ENCODE measurements around the gene LRRC8E.
A peak's percentile ranks its signal among the peaks of the same experiment; 100 is the strongest.

Gene LRRC8E

GRCh38 chr19:7888145-7888825 is at the start of gene LRRC8E:
TSS of gene LRRC8E (plus strand) at chr19:7888510. CDS start at chr19:7895604, 7,094 bp downstream.
- no peak for TF ChIP-seq JUND (IDR thresholded peaks at IDR 0.05; ENCODE audit: low read depth)
- DNase-seq (ENCODE audit: low read depth in 1 of 2, low spot score in 1 of 2): peak; percentile 50 to 64
- in situ Hi-C loops (cut with HindIII; ENCODE audit: low pct_unique_long_range_greater_than_20kb, low sequenced_read_pairs): no loop called here

DNA sequence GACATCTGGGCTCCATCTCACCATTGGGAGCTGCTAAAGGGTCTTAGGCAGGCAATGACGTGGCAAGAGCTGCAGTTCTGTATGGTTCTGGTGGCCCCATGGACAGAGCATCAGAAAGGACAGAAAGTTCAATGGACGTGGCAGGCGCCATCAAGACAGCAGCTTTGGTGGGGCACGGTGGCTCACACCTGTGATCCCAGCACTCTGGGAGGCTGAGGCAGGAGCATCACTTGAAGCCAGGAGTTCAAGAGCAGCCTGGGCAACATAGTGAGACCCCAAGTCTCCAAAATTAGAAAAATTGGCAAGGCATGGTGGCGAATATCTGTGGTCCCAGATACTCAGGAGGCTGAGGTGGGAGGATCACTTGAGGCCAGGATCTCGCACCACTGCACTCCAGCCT is 48.8 kb upstream of the LRRC8E start:
- no peak for DNase-seq (ENCODE audit: low read depth in 1 of 2, low spot score in 1 of 2)
- no peak for TF ChIP-seq JUND (IDR thresholded peaks at IDR 0.05; ENCODE audit: low read depth)
- in situ Hi-C loops (cut with HindIII; ENCODE audit: low pct_unique_long_range_greater_than_20kb, low sequenced_read_pairs): no loop called here

DNA sequence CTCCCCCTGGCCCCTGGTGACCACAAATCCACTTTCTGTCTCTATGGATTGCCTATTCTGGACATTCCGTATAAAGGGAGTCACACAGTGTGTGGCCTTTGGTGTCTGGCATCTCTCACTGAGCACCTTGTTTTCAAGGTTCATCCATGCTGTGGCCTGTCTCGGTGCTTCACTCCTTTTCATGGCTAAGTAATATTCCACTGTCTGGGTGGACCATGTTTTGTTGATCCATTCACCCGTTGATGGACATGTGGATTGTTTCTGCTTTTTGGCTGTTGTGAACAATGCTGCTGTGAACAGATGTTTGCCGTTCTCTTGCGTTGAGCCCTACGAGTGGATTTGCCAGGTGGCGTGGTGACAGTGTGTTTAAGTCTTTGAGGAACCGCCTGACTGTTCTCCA is 47.7 kb upstream of the LRRC8E start:
- no peak for TF ChIP-seq JUND (IDR thresholded peaks at IDR 0.05; ENCODE audit: low read depth)
- in situ Hi-C loops (cut with HindIII; ENCODE audit: low pct_unique_long_range_greater_than_20kb, low sequenced_read_pairs): no loop called here
- DNase-seq (ENCODE audit: low read depth in 1 of 2, low spot score in 1 of 2): no peak

DNA sequence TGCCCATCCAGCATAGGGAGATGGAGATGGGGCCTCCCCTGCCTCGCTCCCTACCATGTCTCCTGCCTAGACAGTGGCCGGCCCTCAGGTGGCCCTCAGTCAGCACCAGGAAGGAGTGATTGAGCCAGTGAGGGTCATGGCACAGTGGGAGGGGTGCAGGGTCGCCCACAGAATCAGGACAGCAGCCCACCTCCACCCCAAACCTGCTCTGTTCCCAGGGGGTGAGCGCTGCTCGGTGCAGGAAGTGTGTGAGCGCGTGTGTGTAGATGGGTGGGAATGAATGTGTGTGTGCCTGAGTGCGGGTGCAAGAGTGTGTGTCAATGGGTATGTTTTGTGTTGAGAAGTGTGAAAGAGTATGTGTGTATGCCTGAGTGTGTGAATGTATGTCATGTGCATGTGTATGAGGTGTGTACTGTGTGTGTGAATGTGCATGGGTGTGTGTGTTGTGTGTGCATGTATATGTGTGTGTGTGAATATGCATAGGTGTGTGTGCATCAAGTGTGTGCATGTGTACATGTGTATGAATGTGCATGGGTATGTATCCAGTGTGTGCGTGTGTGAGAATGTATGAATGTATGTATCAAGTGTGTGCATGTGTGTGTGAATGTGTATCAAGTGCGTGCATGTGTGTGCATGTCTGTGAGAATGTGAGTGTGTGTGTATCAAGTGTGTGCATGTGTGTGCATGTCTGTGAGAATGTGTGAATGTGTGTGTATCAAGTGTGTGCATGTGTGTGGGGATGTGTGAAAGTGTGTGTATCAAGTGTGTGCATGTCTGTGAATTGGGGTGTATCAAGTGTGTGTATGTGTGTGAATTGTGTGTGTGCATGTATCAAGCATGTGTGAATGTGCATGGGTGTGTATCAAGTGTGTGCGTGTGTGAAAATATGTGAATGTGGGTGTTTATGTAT is 46.3 kb upstream of the LRRC8E start:
- DNase-seq (ENCODE audit: low read depth in 1 of 2, low spot score in 1 of 2): no peak
- in situ Hi-C loops (cut with HindIII; ENCODE audit: low pct_unique_long_range_greater_than_20kb, low sequenced_read_pairs): no loop called here
- no peak for TF ChIP-seq JUND (IDR thresholded peaks at IDR 0.05; ENCODE audit: low read depth)

- no peak for TF ChIP-seq JUND (IDR thresholded peaks at IDR 0.05; ENCODE audit: low read depth)
- DNase-seq (ENCODE audit: low read depth in 1 of 2, low spot score in 1 of 2): no peak
- in situ Hi-C loops (cut with HindIII; ENCODE audit: low pct_unique_long_range_greater_than_20kb, low sequenced_read_pairs): no loop called here
These were observed 45.5 kb upstream of the LRRC8E start for GRCh38 chr19:7842661-7843294.

- no peak for TF ChIP-seq JUND (IDR thresholded peaks at IDR 0.05; ENCODE audit: low read depth)
- DNase-seq (ENCODE audit: low read depth in 1 of 2, low spot score in 1 of 2): no peak
- in situ Hi-C loops (cut with HindIII; ENCODE audit: low pct_unique_long_range_greater_than_20kb, low sequenced_read_pairs): no loop called here
These were observed 44.8 kb upstream of the LRRC8E start for GRCh38 chr19:7843521-7843920.

GRCh38 chr19:7844405-7844804 is 43.9 kb upstream of the LRRC8E start:
- in situ Hi-C loops (cut with HindIII; ENCODE audit: low pct_unique_long_range_greater_than_20kb, low sequenced_read_pairs): no loop called here
- DNase-seq (ENCODE audit: low read depth in 1 of 2, low spot score in 1 of 2): no peak
- TF ChIP-seq JUND (IDR thresholded peaks at IDR 0.05; ENCODE audit: low read depth): no peak

GRCh38 chr19:7844951-7845350 is 43.4 kb upstream of the LRRC8E start:
- no peak for TF ChIP-seq JUND (IDR thresholded peaks at IDR 0.05; ENCODE audit: low read depth)
- in situ Hi-C loops (cut with HindIII; ENCODE audit: low pct_unique_long_range_greater_than_20kb, low sequenced_read_pairs): no loop called here
- no peak for DNase-seq (ENCODE audit: low read depth in 1 of 2, low spot score in 1 of 2)

DNA sequence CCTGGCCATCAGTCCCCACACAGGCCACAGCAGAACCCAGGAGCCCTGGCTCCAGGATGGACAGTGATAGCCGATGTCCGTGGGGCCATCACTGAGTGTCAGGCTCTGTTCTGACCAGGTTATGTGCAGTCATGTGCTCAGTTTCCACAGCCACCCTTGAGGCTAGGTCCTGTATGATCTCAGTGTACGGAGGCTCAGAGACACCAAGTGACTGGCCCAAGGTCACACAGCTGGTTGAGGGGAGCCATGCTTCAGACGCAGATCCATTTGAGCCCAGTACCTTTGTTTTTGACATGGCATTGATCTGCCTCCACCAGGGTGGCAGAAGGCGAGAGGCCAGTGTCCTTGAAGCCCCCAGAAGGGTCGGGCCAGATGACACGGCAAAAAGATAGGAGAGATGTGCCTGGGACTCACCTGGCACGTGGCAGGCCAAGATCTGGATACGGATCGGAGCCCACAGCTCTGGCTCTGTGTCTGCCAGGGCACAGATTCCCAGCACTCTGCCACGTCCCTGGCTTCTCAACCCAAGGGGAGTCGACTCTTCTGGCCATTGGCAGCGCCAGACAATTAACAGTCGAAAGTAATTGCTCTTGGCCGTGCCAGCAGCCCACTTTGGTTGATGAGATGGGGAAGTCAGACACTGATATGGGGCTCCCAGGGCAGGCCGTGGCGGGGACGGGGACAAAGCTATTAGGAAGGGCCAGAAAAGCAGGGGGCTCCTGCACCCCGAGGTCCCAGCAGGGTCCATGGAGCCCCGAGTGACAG is 42.7 kb upstream of the LRRC8E start:
- in situ Hi-C loops (cut with HindIII; ENCODE audit: low pct_unique_long_range_greater_than_20kb, low sequenced_read_pairs): no loop called here
- DNase-seq (ENCODE audit: low read depth in 1 of 2, low spot score in 1 of 2): no peak
- TF ChIP-seq JUND (IDR thresholded peaks at IDR 0.05; ENCODE audit: low read depth): no peak

- in situ Hi-C loops (cut with HindIII; ENCODE audit: low pct_unique_long_range_greater_than_20kb, low sequenced_read_pairs): no loop called here
- TF ChIP-seq JUND (IDR thresholded peaks at IDR 0.05; ENCODE audit: low read depth): no peak
- no peak for DNase-seq (ENCODE audit: low read depth in 1 of 2, low spot score in 1 of 2)
These were observed 42.1 kb upstream of the LRRC8E start for GRCh38 chr19:7846155-7846646.

DNA sequence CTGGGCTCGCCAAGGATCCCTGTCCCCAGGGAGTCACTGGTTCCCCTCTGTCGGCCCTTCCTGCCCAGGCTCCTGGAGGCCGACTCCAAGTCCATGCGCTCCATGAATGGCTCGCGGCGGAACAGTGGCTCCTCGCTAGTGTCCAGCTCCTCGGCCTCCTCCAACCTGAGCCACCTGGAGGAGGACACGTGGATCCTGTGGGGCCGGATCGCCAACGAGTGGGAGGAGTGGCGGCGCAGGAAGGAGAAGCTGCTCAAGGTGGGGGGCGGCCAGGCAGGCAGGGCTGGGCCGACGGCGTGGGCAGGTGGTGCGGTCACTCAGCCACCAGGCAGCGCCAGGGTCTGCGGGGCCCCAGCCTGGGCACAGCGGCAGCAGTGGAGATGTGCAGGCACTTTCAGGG is 40.6 kb upstream of the LRRC8E start:
- TF ChIP-seq JUND (IDR thresholded peaks at IDR 0.05; ENCODE audit: low read depth): no peak
- in situ Hi-C loops (cut with HindIII; ENCODE audit: low pct_unique_long_range_greater_than_20kb, low sequenced_read_pairs): no loop called here

GRCh38 chr19:7848779-7849457 is 39.4 kb upstream of the LRRC8E start:
- no peak for TF ChIP-seq JUND (IDR thresholded peaks at IDR 0.05; ENCODE audit: low read depth)
- no peak for DNase-seq (ENCODE audit: low read depth in 1 of 2, low spot score in 1 of 2)
- in situ Hi-C loops (cut with HindIII; ENCODE audit: low pct_unique_long_range_greater_than_20kb, low sequenced_read_pairs): no loop called here

More for the DNA sequence above, 40.6 kb upstream of the LRRC8E start:
- DNase-seq (ENCODE audit: low read depth in 1 of 2, low spot score in 1 of 2): no peak

Data from T47D (cell line).